Fibroblast of lung (primary cell): ENCODE data around the gene CHST11. TPM values are rescaled to one million over a fixed set of nuclear protein-coding genes. Genes with fewer than 3 reads are reported as not detected.

Experiments used
- DNase-seq, 2 donors: peaks; one replicate each; pipeline versions ENCODE4 v3.0.0 to v3.0.0-alpha.2; 2010; ENCODE audit warnings: low read depth in 2 of 2
- H2AFZ ChIP-seq: 2 replicates; pipeline ENCODE4 v1.5.1; 2012; ENCODE audit warnings: low read length, control low read depth, inconsistent platforms
- H3K27ac ChIP-seq: 2 replicates; pipeline ENCODE4 v1.5.1; 2011; ENCODE audit warnings: low read length, control low read depth; ENCODE audit not compliant: insufficient read depth
- H3K27me3 ChIP-seq: 2 replicates; pipeline ENCODE4 v1.5.1; 2011; ENCODE audit warnings: mild to moderate bottlenecking, low read length; ENCODE audit not compliant: control insufficient read depth, insufficient read depth
- H3K36me3 ChIP-seq: 2 replicates; pipeline ENCODE4 v1.5.1; 2011; ENCODE audit warnings: low read length; ENCODE audit not compliant: control insufficient read depth, insufficient read depth
- H3K4me1 ChIP-seq: 2 replicates; pipeline ENCODE4 v1.5.1; 2011; ENCODE audit warnings: low read length; ENCODE audit not compliant: control insufficient read depth, insufficient read depth; ENCODE audit errors: extremely low read depth
- H3K4me2 ChIP-seq: 2 replicates; pipeline ENCODE4 v1.5.1; 2011; ENCODE audit warnings: low read length, control low read depth; ENCODE audit not compliant: insufficient read depth; ENCODE audit errors: extremely low read depth
- H3K4me3 ChIP-seq, 4 experiments: fragments of 200-600 bp in 1 of 4; sonication (generic) in 1 of 4; replicated peaks in 1 of 4; 2 replicates each; pipeline ENCODE4 v1.5.1; 2011 to 2016; ENCODE audit warnings: low read length in 4 of 4, low read depth in 3 of 4, mild to moderate bottlenecking in 3 of 4, control low read depth in 2 of 4, inconsistent platforms in 1 of 4, mixed read lengths in 1 of 4; ENCODE audit not compliant: insufficient read depth in 1 of 4; ENCODE audit errors: control extremely low read depth in 1 of 4
- H3K79me2 ChIP-seq: 2 replicates; pipeline ENCODE4 v1.5.1; 2012; ENCODE audit warnings: mild to moderate bottlenecking, low read length, inconsistent platforms; ENCODE audit not compliant: control insufficient read depth, insufficient read depth
- H3K9ac ChIP-seq: 2 replicates; pipeline ENCODE4 v1.5.1; 2011; ENCODE audit warnings: mild to moderate bottlenecking, low read length, control low read depth; ENCODE audit not compliant: insufficient read depth
- H3K9me3 ChIP-seq: 2 replicates; pipeline ENCODE4 v1.5.1; 2012; ENCODE audit warnings: low read depth, low read length; ENCODE audit not compliant: control insufficient read depth, insufficient read depth
- H4K20me1 ChIP-seq: 2 replicates; pipeline ENCODE4 v1.5.1; 2011; ENCODE audit warnings: low read length; ENCODE audit not compliant: control insufficient read depth, insufficient read depth; ENCODE audit errors: extremely low read depth
- CTCF ChIP-seq, 2 donors: IDR thresholded peaks in 1 of 2; conservative IDR thresholded peaks in 1 of 2; 1 replicate in 1 of 2; 2 replicates in 1 of 2; pipeline ENCODE4 v1.5.1; 2011 to 2012; ENCODE audit warnings: low read length in 2 of 2, control low read depth in 1 of 2, inconsistent platforms in 1 of 2, low read depth in 1 of 2, mild to moderate bottlenecking in 1 of 2
- EZH2 ChIP-seq: IDR thresholded peaks from 2 replicates; pipeline ENCODE4 v1.5.1; 2012; ENCODE audit warnings: low read length, control low read depth, mild to moderate bottlenecking; ENCODE audit errors: missing control alignments
- polyA plus RNA-seq, 2 donors: library from polyadenylated mRNA; depleted of rRNA in 1 of 2; stranded (reverse) in 1 of 2; unstranded in 1 of 2; fragments of >200 nt; gene quantifications; 2 replicates each; pipeline ENCODE4 v1.2.1, GENCODE V29; 2011 to 2012; ENCODE audit warnings: missing spikeins in 1 of 2
- total RNA-seq: library from RNA; depleted of rRNA; stranded (reverse); fragments of >200 nt; gene quantifications from 2 replicates; pipeline ENCODE4 v1.2.1, GENCODE V29; 2014

The CHST11 gene
- total and polyA plus RNA-seq, 2 donors (not counting 1 experiment from before 2014, with no cell fraction given), result 3.5 to 9.1 TPM

- Histone ChIP-seq H3K4me3 (no peak overlapping the region), H3K9me3 (no peaks in the 10 kb centered on the region), H3K9ac (no peak overlapping the region), H4K20me1 (no peaks in the 10 kb centered on the region), H3K27ac (no peak overlapping the region), H2AFZ (no peak overlapping the region), H3K79me2 (no peaks in the 10 kb centered on the region), H3K27me3 (no peaks in the 10 kb centered on the region), H3K4me2 (no peak overlapping the region), H3K36me3 (no peaks in the 10 kb centered on the region), H3K4me1 (peaks cover 9% of the 10 kb centered on the region)
- no peak for DNase-seq
- TF ChIP-seq EZH2 (no peak), CTCF (conservative IDR thresholded peaks at IDR 0.05 in 1 of 2, IDR thresholded peaks at IDR 0.05 in 1 of 2; ENCODE audit: low read depth in 1 of 2, low read length in 2 of 2) (no peak)
Measured at GRCh38 chr12:104737113-104737512, 280.4 kb downstream of the CHST11 start.

- no peaks in the 10 kb centered on the region for H3K36me3 ChIP-seq
- no peaks in the 10 kb centered on the region for H3K9me3 ChIP-seq
- H3K27ac ChIP-seq, result no peak overlapping the region
- H3K27me3 ChIP-seq, result no peaks in the 10 kb centered on the region
- no peak for DNase-seq
- H3K9ac ChIP-seq, result no peak overlapping the region
- no peak overlapping the region for H3K4me2 ChIP-seq
- H3K79me2 ChIP-seq, result no peaks in the 10 kb centered on the region
- no peak overlapping the region for H2AFZ ChIP-seq
- TF ChIP-seq EZH2 (no peak), CTCF (conservative IDR thresholded peaks at IDR 0.05 in 1 of 2, IDR thresholded peaks at IDR 0.05 in 1 of 2; ENCODE audit: low read depth in 1 of 2, low read length in 2 of 2) (no peak)
- no peak overlapping the region for H3K4me3 ChIP-seq
- H4K20me1 ChIP-seq, result no peaks in the 10 kb centered on the region
- H3K4me1 ChIP-seq, result peaks cover 9% of the 10 kb centered on the region
Measured at GRCh38 chr12:104737791-104738301, 281.1 kb downstream of the CHST11 start.

- Histone ChIP-seq H4K20me1 (no peaks in the 10 kb centered on the region), H3K4me3 (no peak overlapping the region)
Measured at GRCh38 chr12:104738331-104738730, 281.6 kb downstream of the CHST11 start.

More at GRCh38 chr12:104738331-104738730, 281.6 kb downstream of the CHST11 start:
- Histone ChIP-seq H3K9ac (no peak overlapping the region), H3K4me1 (peaks cover 9% of the 10 kb centered on the region), H3K27me3 (no peaks in the 10 kb centered on the region), H3K36me3 (no peaks in the 10 kb centered on the region), H2AFZ (no peak overlapping the region), H3K4me2 (no peak overlapping the region), H3K9me3 (no peaks in the 10 kb centered on the region), H3K79me2 (no peaks in the 10 kb centered on the region), H3K27ac (no peak overlapping the region)
- TF ChIP-seq CTCF (conservative IDR thresholded peaks at IDR 0.05 in 1 of 2, IDR thresholded peaks at IDR 0.05 in 1 of 2; ENCODE audit: low read depth in 1 of 2, low read length in 2 of 2) (no peak), EZH2 (no peak)
- DNase-seq, result no peak
